Measurements from ENCODE around the gene PSME1.

The PSME1 gene

DNA sequence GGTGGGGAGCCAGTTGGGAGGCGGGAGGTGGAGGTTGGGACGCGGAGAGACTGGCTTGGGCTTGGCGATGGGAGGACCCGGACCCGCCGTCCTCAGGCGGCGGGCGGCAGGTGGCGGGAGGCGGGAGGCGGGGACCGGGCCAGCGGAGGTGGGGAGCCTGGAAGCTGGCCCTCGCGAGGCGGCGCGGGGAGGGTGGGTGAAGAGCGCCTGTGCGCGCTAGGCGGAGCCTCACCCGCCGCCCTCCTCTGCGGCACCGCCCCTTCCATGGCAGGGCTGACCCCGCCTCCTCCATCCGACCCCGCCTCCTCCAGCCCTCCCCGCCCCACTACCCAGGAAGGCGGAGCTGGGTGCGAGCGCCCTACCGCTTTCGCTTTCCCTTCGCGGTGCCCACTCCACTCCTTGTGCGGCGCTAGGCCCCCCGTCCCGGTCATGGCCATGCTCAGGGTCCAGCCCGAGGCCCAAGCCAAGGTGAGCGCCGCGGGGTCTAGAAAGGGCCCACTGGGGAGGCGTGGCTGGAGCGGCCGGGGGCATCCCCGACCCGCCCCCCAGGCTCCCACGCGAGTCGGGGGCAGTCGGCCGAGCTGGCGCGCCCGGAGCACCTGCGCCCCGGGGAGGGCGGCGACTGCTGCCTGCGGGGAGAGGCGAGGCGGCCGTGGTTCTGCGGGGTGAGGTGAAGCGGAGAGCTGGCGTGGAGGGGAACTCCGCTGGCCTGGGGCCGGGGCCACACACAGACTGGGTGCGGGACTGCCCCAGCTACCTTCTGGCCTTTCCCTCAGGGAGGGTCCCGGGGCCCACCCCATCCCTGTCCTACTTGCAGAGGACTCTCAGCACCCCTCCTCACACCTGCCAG is at the start of gene PSME1:
Gene PSME1 (plus strand): TSS at position 361 of the 850 bp plus-strand sequence. CDS start 69 bp downstream, at position 430.
- DNase-seq (ENCODE audit: low spot score) = peak; percentile 87

DNA sequence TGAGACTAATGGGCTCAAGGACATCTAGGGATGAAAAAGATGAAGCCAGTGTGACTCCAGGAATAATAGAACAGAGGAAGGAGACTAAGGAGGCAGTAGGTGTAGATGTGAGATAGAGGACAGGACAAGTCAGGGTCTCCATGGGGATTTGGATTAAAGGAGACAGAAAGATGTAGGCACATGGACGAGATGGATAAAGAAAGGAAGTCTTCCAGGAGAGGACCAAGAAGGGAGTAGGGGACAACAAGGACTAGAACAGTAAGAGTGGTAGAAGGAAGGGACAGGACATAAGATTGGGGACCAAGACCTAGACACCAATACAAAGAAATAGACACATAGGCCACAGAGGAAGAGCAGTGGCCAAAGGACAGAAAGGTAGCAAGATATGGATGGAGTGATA is 49.0 kb upstream of the PSME1 start:
- no peak for DNase-seq (ENCODE audit: low spot score)

- DNase-seq (ENCODE audit: low spot score) = no peak
Observed at GRCh38 chr14:24088095-24088494, 47.9 kb upstream of the PSME1 start.

DNA sequence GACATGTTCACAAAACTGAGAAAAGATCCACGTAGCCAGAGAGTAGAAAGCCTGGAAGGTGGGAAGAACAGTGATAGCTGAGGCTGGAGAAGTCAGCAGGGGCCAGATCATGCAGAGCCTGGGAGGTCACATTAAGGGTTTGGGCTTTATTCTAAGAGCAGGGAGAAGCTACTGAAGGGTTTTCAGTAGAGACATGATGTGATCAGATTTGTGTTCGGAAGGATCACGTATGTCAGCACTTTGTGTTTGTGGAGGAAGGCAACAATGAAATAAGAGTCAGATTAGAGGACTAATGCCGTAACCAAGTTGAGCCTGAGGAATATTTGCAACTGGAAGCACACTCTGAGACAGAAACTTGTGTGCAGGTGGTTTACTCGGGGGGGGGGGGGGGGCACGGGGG is 46.1 kb upstream of the PSME1 start:
- no peak for DNase-seq (ENCODE audit: low spot score)

GRCh38 chr14:24092110-24092504 is 43.9 kb upstream of the PSME1 start:
- no peak for DNase-seq (ENCODE audit: low spot score)

DNA sequence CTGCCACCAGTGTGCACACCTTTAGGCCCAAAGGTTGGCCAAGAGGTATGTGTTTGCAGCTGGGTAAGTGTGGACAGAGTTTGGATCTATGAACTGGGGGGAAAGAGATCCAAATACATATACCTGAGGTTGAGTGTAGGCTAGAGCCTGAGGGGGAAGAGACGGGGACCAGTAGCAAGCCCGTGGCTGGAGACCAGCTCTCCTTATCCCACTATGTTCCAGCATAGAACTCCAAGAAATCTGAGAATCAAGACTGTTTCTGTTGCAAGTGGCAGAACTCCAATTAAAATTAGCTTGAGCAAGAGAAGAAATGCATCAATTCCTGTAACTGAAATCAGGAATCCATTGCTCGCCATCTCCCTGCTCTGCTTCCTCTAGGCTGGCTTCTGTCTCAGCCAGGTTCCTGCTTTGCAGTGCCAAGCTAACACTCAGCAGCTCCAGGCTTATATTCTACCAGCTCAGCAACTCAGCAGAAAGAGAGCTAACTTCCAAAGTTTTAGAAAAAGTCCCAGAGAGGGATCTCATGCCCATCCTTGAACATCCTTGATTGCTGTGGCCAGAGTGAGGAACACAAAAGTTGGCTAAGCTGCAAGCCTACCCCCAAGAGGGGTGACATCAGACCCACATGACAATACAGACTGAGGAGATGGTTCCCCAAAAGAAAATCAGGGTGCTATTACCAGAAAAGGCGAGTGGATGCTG is 43.3 kb upstream of the PSME1 start:
- no peak for DNase-seq (ENCODE audit: low spot score)

GRCh38 chr14:24093207-24093900 is 42.6 kb upstream of the PSME1 start:
- DNase-seq (ENCODE audit: low spot score) = no peak

DNA sequence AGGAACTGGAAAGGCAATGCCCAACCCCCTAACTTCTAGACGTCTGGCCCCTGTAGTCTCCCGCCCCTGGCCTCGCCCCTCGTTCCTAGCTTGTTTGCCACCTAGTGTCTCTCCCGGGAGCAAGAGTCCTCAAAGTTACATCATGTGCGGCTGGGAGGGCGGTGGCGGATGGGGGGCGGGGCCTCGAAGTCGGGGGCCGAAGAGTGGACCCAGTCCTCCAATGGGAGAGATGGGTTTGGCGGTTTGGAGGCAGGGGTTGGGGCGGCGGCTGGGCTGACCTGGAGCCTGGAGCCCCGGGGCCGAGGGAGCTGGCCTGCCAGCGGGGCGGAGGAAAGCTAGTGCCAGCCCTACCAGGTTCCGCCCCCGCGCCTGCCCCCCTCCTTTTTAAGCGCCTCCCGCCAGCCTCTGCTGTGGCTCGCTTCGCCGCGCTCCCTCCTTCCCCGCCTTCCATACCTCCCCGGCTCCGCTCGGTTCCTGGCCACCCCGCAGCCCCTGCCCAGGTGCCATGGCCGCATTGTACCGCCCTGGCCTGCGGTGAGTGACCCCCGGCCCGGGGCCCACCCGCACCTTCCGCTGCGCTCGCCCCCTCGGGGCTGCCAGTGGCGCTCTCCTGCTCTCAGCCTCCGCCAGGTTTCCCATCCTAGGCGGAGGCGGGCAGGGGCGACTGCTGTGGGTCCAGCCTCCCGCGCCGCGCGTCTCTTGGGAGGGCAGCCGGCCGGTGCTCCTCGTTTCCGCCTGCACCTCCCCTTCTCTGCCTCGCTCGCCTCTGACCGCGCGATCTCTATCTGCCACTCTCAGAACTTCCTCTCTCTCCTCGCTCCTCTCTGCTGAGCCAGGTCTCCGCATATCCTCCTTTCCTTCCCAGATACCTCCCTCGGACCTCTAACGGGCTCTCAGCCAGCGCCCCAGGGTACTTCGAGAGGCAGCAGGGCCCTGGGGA is 41.8 kb upstream of the PSME1 start, which contains the start of gene PCK2:
Gene PCK2 (plus strand): TSS at position 411 of the 940 bp plus-strand sequence. CDS start 95 bp downstream, at position 506.
- DNase-seq (ENCODE audit: low spot score) = peak; percentile 59

- DNase-seq (ENCODE audit: low spot score) = no peak
Observed at GRCh38 chr14:24094841-24095270, 41.1 kb upstream of the PSME1 start.

DNA sequence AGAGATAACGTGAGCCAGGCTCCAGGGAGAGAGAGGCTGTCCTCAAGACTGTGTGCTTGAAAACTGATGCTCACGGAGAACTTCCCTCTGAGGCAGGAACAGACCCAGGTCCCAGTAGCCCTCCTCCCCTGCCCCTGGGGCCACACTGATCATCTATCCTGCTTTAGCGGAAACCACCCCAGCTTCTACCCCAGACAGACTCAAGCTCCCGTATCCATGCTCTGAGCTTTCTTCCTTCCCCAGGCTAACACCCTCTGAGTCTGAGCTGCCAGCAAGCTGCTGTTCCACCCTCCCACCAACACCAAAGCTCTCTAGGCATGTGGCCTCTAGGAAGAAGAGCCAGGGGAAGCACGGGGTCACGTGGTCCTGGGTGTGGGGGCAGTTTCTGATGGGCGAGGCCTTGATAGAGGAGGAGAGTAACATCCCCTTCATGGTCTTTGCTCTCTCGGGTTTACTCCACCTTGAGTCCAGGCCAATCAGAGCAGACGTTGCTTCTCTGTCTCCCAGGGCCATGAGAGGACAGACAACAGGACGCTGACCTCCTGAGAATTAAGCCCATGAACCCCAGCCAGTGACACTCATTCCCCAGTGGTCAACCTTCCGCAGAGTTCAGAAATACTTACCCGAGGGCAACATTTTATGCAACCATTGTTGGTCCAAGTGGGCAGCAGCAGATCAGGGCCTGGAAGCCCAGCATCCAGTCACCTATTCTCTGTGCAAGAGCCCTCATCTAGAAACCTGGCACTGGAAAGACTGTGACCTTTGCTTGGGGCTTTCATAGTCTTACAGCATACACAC is 40.5 kb upstream of the PSME1 start:
- peak; percentile 25 for DNase-seq (ENCODE audit: low spot score)

DNA sequence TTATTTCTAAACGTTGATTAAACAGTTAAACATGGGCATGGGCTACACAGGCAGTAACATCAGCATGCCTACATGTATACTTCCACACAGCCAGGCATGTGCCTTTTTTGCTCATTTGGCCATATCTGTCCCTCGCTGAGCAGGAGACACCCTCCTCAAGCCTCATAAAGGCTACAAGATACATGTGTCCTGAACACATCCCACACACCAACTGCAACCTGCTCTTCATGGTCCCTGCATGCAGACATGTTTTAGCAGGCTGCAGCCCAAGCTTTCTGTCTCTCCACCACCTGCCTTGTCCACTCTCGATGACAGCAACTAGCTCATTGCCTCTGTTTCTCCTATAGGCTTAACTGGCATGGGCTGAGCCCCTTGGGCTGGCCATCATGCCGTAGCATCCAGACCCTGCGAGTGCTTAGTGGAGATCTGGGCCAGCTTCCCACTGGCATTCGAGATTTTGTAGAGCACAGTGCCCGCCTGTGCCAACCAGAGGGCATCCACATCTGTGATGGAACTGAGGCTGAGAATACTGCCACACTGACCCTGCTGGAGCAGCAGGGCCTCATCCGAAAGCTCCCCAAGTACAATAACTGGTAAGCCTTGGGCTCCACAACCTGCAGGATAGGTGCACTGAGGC is 39.3 kb upstream of the PSME1 start:
- DNase-seq (ENCODE audit: low spot score) = no peak

DNA sequence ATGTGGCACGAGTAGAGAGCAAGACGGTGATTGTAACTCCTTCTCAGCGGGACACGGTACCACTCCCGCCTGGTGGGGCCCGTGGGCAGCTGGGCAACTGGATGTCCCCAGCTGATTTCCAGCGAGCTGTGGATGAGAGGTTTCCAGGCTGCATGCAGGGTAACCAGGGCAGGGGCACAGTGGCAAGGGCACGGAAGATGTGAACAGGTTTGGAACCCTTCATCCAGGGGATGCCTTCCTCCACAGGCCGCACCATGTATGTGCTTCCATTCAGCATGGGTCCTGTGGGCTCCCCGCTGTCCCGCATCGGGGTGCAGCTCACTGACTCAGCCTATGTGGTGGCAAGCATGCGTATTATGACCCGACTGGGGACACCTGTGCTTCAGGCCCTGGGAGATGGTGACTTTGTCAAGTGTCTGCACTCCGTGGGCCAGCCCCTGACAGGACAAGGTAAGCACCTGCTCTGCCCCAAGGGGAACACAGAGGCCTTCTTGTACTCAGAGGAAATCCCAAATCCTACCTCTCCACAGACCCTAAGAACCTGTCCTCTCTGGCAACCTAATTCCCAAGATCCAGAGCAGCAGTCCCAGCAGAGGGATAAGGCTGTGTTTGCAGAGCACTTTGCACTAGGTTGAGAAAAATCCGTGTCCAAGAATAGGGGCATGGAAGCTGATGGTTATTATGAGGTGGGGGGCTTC is 37.6 kb upstream of the PSME1 start:
- DNase-seq (ENCODE audit: low spot score) = no peak

DNA sequence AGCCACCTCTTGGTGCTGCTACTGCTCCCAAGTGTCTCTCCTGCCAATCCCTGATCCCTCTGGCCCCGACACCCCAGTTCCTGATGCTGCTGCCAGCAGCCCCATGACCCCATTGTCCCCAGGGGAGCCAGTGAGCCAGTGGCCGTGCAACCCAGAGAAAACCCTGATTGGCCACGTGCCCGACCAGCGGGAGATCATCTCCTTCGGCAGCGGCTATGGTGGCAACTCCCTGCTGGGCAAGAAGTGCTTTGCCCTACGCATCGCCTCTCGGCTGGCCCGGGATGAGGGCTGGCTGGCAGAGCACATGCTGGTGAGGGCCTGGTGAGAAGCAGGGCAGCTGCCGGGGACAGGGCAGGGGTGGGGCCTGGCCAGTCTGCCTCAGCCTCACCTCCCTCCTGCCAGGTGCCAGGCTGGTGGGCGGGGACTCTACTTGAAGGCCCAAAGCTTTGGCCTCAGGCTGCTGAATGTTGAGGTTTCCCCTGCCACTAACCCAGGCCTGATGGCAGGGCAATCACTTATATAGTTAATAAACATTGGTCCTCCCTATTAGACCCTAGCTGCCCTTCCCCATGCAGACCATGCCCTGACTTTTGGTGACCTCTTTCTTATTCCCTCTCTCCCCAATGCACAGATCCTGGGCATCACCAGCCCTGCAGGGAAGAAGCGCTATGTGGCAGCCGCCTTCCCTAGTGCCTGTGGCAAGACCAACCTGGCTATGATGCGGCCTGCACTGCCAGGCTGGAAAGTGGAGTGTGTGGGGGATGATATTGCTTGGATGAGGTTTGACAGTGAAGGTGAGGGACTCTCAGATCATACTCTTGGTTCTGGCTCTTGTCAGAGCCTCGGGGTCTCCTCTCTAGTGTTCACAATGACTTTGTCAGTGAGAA is 36.8 kb upstream of the PSME1 start:
- DNase-seq (ENCODE audit: low spot score) = peak; percentile 18

GRCh38 chr14:24100197-24100981 is 35.6 kb upstream of the PSME1 start:
- no peak for DNase-seq (ENCODE audit: low spot score)

GRCh38 chr14:24100982-24101494 is 35.0 kb upstream of the PSME1 start:
- DNase-seq (ENCODE audit: low spot score) = no peak

GRCh38 chr14:24102357-24103048 is 33.5 kb upstream of the PSME1 start:
- no peak for DNase-seq (ENCODE audit: low spot score)

DNA sequence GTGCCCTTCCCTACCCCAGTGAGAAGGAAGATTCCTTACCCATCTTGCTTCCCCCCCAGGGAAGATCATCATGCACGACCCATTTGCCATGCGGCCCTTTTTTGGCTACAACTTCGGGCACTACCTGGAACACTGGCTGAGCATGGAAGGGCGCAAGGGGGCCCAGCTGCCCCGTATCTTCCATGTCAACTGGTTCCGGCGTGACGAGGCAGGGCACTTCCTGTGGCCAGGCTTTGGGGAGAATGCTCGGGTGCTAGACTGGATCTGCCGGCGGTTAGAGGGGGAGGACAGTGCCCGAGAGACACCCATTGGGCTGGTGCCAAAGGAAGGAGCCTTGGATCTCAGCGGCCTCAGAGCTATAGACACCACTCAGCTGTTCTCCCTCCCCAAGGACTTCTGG is 32.5 kb upstream of the PSME1 start:
- no peak for DNase-seq (ENCODE audit: low spot score)
